ENCODE results near the gene PNPLA3. TPM values are rescaled to one million over a fixed set of nuclear protein-coding genes. Genes with fewer than 3 reads are reported as not detected.

The PNPLA3 gene
- total RNA-seq, 2 donors from 2014 or later: not detected

DNA sequence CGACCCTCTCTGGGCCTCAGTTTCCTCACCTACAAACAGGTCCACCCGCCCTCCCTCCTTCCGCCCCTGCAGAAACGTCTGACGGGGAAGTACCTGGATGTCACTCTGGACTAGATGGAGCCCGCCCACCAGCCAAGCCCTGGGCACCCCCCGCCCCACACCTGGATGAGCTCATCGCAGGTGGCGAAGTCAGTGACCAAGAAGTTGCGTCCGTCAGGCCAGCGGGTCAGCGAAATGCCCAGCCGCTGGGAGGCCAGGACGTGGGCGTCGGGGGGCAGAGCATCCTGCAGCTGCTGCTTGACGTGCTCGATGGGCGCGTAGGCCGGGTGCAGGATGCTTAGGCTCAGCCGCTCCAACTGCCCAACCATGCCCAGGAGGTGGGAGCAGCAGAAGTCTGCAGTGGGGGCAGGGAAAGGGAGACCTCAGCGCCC is 32.7 kb upstream of the PNPLA3 start:
- Histone ChIP-seq H3K9me3 (no peaks in the 10 kb centered on the region), H3K4me1 (ENCODE audit: control insufficient read depth in 1 of 2, low read depth in 2 of 2) (peaks cover 0 to 6% of the 10 kb centered on the region in 2 donors), H3K27ac (no peak overlapping the region), H3K27me3 (replicated peaks; ENCODE audit: insufficient read depth) (no peaks in the 10 kb centered on the region), H3K4me3 (no peak overlapping the region), H3K36me3 (no peaks in the 10 kb centered on the region)
- TF ChIP-seq, protein P1, sequence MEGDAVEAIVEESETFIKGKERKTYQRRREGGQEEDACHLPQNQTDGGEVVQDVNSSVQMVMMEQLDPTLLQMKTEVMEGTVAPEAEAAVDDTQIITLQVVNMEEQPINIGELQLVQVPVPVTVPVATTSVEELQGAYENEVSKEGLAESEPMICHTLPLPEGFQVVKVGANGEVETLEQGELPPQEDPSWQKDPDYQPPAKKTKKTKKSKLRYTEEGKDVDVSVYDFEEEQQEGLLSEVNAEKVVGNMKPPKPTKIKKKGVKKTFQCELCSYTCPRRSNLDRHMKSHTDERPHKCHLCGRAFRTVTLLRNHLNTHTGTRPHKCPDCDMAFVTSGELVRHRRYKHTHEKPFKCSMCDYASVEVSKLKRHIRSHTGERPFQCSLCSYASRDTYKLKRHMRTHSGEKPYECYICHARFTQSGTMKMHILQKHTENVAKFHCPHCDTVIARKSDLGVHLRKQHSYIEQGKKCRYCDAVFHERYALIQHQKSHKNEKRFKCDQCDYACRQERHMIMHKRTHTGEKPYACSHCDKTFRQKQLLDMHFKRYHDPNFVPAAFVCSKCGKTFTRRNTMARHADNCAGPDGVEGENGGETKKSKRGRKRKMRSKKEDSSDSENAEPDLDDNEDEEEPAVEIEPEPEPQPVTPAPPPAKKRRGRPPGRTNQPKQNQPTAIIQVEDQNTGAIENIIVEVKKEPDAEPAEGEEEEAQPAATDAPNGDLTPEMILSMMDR (IDR thresholded peaks at IDR 0.05): no peak
- ATAC-seq (ENCODE audit: insufficient number of reproducible peaks, low FRiP score, low read depth) (no peak), DNase-seq (ENCODE audit: low spot score) (no peak)

DNA sequence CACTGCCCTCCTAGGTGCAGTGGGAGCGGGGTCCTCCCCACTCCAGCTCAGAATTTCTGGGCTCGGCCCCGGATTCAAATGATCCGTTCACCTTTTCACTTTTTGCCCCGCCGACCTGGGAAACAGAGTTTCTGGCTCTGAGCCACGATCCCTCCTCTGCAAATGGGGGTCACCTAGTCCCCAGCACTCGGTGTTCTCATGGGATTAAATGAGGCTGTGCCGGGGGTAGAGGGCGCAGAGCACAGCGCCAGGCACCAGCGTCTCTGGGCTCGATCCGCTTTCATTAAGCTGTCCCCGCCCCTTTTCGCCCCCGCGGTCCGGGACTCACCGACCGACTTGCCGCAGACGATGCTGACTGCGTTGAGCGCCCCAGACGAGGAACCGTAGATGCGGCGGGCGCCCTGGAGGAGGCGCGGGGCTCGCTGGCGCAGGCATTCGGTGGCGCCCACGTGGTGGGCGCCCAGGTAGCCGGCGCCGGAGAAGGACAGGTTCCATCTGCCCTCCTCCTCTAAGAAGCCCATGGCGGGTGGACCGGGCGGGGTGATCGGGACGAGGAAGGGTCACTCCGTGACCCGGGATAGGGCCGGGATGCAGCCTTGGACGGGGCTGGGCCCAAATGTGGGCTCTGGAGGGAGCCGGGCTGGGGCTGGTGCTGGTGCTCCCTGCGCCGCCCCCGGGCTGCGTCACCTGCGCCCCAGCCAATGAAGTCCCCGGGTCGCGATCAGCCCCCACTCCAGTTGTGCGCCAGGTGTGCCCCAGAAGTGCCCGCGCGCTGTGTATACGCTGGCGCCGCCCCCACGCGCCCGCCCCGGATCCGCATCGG is 32.0 kb upstream of the PNPLA3 start, which contains the start of gene PNPLA5:
TSS of gene PNPLA5 (minus strand) at position 654 of the 823 bp plus-strand sequence. CDS start at position 521, 133 bp downstream.
- H3K4me3 ChIP-seq: no peak within 1 kb of the TSS
- TF ChIP-seq, protein P1 (IDR thresholded peaks at IDR 0.05): no peak
- DNase-seq (ENCODE audit: low spot score): no peak
- H3K9me3 ChIP-seq: no peaks in the 10 kb centered on the region
- no peak for ATAC-seq (ENCODE audit: insufficient number of reproducible peaks, low FRiP score, low read depth)
- no peaks in the 10 kb centered on the region for H3K36me3 ChIP-seq
- no peak within 1 kb of the TSS for H3K27ac ChIP-seq
- H3K27me3 ChIP-seq (replicated peaks; ENCODE audit: insufficient read depth): no peaks in the 10 kb centered on the region
- H3K4me1 ChIP-seq (ENCODE audit: control insufficient read depth in 1 of 2, low read depth in 2 of 2): peaks cover 0 to 6% of the 10 kb centered on the region in 2 donors

DNA sequence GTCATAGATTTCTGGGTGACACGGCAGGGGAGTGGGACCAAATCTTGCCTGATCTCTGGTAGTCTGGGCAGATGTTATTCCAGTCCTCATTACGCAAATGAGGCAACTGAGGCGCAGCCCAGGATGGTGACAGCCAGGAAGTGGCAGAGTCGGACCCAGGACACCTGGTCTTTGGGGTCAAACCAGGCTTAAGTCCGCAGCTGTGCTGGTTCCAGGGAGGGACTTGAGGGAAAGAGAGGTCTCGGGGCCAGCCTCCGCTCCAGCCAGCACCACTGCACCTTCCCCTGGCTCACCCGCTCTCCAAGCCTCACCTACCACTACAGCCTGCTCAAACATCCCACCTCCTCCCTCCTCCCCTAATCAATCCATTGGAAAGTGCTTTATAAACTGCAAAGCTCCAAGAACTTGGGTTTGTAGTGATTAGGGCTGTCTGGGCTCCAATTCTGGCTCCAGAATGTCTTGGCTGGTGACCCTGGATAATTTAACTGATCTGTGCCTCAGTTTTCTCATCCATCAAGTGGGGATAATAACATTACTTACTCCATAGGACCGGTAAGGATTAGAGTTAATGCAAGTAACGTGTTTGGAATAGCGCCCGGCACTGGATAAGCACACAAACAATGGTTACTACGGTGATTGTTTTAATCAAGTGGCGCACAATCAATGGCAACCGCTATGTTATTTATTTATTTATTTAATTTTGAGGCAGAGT is 31.3 kb upstream of the PNPLA3 start:
- H3K36me3 ChIP-seq: no peaks in the 10 kb centered on the region
- TF ChIP-seq, protein P1 (IDR thresholded peaks at IDR 0.05): no peak
- H3K27ac ChIP-seq: no peak overlapping the region
- no peaks in the 10 kb centered on the region for H3K9me3 ChIP-seq
- ATAC-seq (ENCODE audit: insufficient number of reproducible peaks, low FRiP score, low read depth): no peak
- no peak overlapping the region for H3K4me3 ChIP-seq
- no peak for DNase-seq (ENCODE audit: low spot score)
- H3K27me3 ChIP-seq (replicated peaks; ENCODE audit: insufficient read depth): no peaks in the 10 kb centered on the region
- peaks cover 0 to 6% of the 10 kb centered on the region in 2 donors for H3K4me1 ChIP-seq (ENCODE audit: control insufficient read depth in 1 of 2, low read depth in 2 of 2)

DNA sequence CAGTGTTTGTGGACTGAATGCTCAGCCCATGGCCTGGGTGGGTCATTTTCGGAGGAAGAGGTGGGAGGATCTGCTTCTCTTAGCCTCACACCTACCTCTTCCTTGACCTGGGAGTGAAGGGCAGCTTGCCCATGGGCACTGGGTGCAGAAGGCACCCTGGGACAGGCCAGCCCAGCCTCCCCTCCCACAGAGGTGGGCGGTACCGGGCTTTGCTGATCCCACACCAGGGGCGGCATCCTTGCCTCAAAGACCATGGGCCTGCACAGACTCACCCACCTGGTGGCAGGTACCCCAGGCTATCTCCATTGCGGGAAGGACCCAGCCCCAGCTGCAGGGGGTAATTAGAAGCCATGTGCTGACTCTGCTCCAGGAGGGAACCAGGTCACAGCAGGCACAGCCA is 30.3 kb upstream of the PNPLA3 start:
- DNase-seq (ENCODE audit: low spot score) (no peak), ATAC-seq (ENCODE audit: insufficient number of reproducible peaks, low FRiP score, low read depth) (no peak)
- Histone ChIP-seq H3K4me3 (no peak overlapping the region), H3K4me1 (ENCODE audit: control insufficient read depth in 1 of 2, low read depth in 2 of 2) (peaks cover 0 to 6% of the 10 kb centered on the region in 2 donors), H3K9me3 (no peaks in the 10 kb centered on the region), H3K27ac (no peak overlapping the region), H3K36me3 (no peaks in the 10 kb centered on the region), H3K27me3 (replicated peaks; ENCODE audit: insufficient read depth) (no peaks in the 10 kb centered on the region)
- TF ChIP-seq, protein P1 (IDR thresholded peaks at IDR 0.05): no peak

DNA sequence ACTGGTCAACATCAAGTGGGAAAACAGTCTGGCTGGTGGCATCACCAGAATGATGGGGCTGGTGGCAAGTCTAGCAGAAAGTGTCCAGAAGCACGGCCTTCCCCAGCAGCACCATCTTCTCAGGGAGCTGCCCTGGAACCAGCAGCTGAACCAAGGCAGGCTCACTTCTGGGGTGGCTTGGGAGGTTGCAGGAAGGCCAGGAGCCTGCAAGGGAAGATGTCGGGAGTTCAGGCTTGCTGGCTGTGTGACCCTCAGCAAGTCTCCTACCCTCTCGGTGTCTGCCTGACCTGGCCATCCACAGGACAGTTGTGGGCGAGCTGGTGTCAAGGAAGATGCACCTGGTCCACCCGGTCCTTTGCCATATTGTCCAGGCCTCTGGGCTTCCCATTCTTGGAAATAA is 29.5 kb upstream of the PNPLA3 start:
- ATAC-seq (ENCODE audit: insufficient number of reproducible peaks, low FRiP score, low read depth) (no peak), DNase-seq (ENCODE audit: low spot score) (no peak)
- no peaks in the 10 kb centered on the region for H3K27me3 ChIP-seq (replicated peaks; ENCODE audit: insufficient read depth)
- H3K4me1 ChIP-seq (ENCODE audit: control insufficient read depth in 1 of 2, low read depth in 2 of 2): peaks cover 0 to 6% of the 10 kb centered on the region in 2 donors
- H3K4me3 ChIP-seq: no peak overlapping the region
- H3K27ac ChIP-seq: no peak overlapping the region
- no peaks in the 10 kb centered on the region for H3K36me3 ChIP-seq
- TF ChIP-seq, protein P1 (IDR thresholded peaks at IDR 0.05): no peak
- H3K9me3 ChIP-seq: no peaks in the 10 kb centered on the region

Data from thoracic aorta (tissue), 2 donors.